CD4-positive, alpha-beta T cell treated with Interleukin-15 for 4 hours (primary cell): ENCODE results near the gene DTX3.
A peak's percentile ranks its signal among the peaks of the same experiment; 100 is the strongest.
"Not testable (repeated sequence)": the region's sequence is repeated elsewhere in the genome, so short reads cannot be mapped to it uniquely, and the experiment has no call there.

Experiments
- DNase-seq: peaks from one replicate; pipeline ENCODE4 v3.0.0-alpha.2; 2020; ENCODE audit warnings: low spot score

DTX3 gene

GRCh38 chr12:57604454-57604991, at the start of gene DTX3:
Gene DTX3, plus strand, starts transcription at chr12:57604824. Its CDS starts 1,694 bp downstream, at chr12:57606518.
- DNase-seq, result peak; percentile 34

- no peak for DNase-seq
Measured at GRCh38 chr12:57554897-57555296, 49.7 kb upstream of the DTX3 start.

- DNase-seq, result no peak
Measured at GRCh38 chr12:57558864-57559263, 45.8 kb upstream of the DTX3 start.

GRCh38 chr12:57560516-57560915, 44.1 kb upstream of the DTX3 start:
- DNase-seq, result no peak

- DNase-seq, result not testable (repeated sequence)
Measured at GRCh38 chr12:57561117-57561516, 43.5 kb upstream of the DTX3 start.

- no peak for DNase-seq
Measured at GRCh38 chr12:57563358-57563757, 41.3 kb upstream of the DTX3 start.

GRCh38 chr12:57564178-57564740, 40.4 kb upstream of the DTX3 start:
- no peak for DNase-seq

- no peak for DNase-seq
Measured at GRCh38 chr12:57568838-57569237, 35.8 kb upstream of the DTX3 start.

- no peak for DNase-seq
Measured at GRCh38 chr12:57569858-57570257, 34.8 kb upstream of the DTX3 start.

GRCh38 chr12:57570438-57570837, 34.2 kb upstream of the DTX3 start:
- DNase-seq, result not testable (repeated sequence)

- no peak for DNase-seq
Measured at GRCh38 chr12:57571926-57572762, 32.5 kb upstream of the DTX3 start.

- DNase-seq, result no peak
Measured at GRCh38 chr12:57574795-57575194, 29.8 kb upstream of the DTX3 start.

- no peak for DNase-seq
Measured at GRCh38 chr12:57575771-57576612, 28.6 kb upstream of the DTX3 start.

GRCh38 chr12:57576613-57577160, 27.9 kb upstream of the DTX3 start:
- no peak for DNase-seq

- no peak for DNase-seq
Measured at GRCh38 chr12:57577981-57578758, 26.5 kb upstream of the DTX3 start.

GRCh38 chr12:57579011-57579410, 25.6 kb upstream of the DTX3 start:
- DNase-seq, result no peak

GRCh38 chr12:57579677-57580465, 24.8 kb upstream of the DTX3 start:
- no peak for DNase-seq

- no peak for DNase-seq
Measured at GRCh38 chr12:57580466-57580795, 24.2 kb upstream of the DTX3 start.

GRCh38 chr12:57581802-57582201, 22.8 kb upstream of the DTX3 start:
- DNase-seq, result no peak

GRCh38 chr12:57582440-57582839, 22.2 kb upstream of the DTX3 start:
- no peak for DNase-seq
